OCI-LY7 (cell line): ENCODE results near the gene KCNG1. TPM values are rescaled to one million over a fixed set of nuclear protein-coding genes. Genes with fewer than 3 reads are reported as not detected.

Experiments
- BruUV-seq: library from RNA; stranded (reverse); fragments of 400-500 nt; replicated peaks from 2 replicates; lab custom pipeline; 2021; lab: Mats Ljungman, UMichigan
- CTCF ChIA-PET: fragments of 300-600 bp; sonication (Branson Sonifier 250); formaldehyde crosslinking; loops from one replicate; lab custom pipeline; 2022; ENCODE audit warnings: antibody characterized with exemption; ENCODE audit not compliant: unreplicated experiment; lab: Charles Lee
- POLR2A ChIA-PET: fragments of 300-600 bp; sonication (Branson Sonifier 250); formaldehyde crosslinking; loops from one replicate; lab custom pipeline; 2022; ENCODE audit warnings: antibody characterized with exemption; lab: Charles Lee
- DNase-seq: peaks from one replicate; pipeline ENCODE4 v3.0.0-alpha.2; 2015; ENCODE audit warnings: low spot score
- H2AFZ ChIP-seq: fragments of 200-600 bp; sonication (generic), shearing (Covaris generic); 2 replicates; pipeline ENCODE4 v1.6.1; 2014; ENCODE audit warnings: mild to moderate bottlenecking, antibody characterized with exemption, low read length, moderate library complexity
- H3K27ac ChIP-seq: fragments of 200-600 bp; sonication (generic); 2 replicates; pipeline ENCODE4 v1.5.1; 2014; ENCODE audit warnings: mixed run types, low read depth, mild to moderate bottlenecking, moderate library complexity, low read length, inconsistent platforms; ENCODE audit not compliant: poor library complexity, severe bottlenecking
- H3K36me3 ChIP-seq: fragments of 200-600 bp; sonication (generic); 2 replicates; pipeline ENCODE4 v1.6.1; 2014; ENCODE audit warnings: mild to moderate bottlenecking, antibody characterized with exemption, low read length, moderate library complexity, mixed read lengths; ENCODE audit not compliant: insufficient read depth
- H3K4me1 ChIP-seq: fragments of 200-600 bp; sonication (generic); 2 replicates; pipeline ENCODE4 v1.5.1; 2014; ENCODE audit warnings: mild to moderate bottlenecking, low read length; ENCODE audit not compliant: insufficient read depth, poor library complexity, severe bottlenecking
- H3K4me2 ChIP-seq: fragments of 200-600 bp; sonication (generic); 2 replicates; pipeline ENCODE4 v1.6.1; 2014; ENCODE audit warnings: mild to moderate bottlenecking, low read length
- H3K4me3 ChIP-seq: fragments of 200-600 bp; sonication (generic); 2 replicates; pipeline ENCODE4 v1.5.1; 2014; ENCODE audit warnings: mild to moderate bottlenecking, low read depth, low read length; ENCODE audit not compliant: poor library complexity, severe bottlenecking
- H3K79me2 ChIP-seq: fragments of 200-600 bp; sonication (generic); 2 replicates; pipeline ENCODE4 v1.6.1; 2016; ENCODE audit warnings: low read depth, mild to moderate bottlenecking, low read length, moderate library complexity, mixed read lengths; ENCODE audit not compliant: insufficient read depth
- H3K9me2 ChIP-seq: fragments of 200-600 bp; sonication (generic); 2 replicates; pipeline ENCODE4 v1.6.1; 2016; ENCODE audit warnings: mild to moderate bottlenecking, low read length, mixed read lengths; ENCODE audit not compliant: insufficient read depth
- H3K9me3 ChIP-seq: fragments of 200-600 bp; sonication (generic); 2 replicates; pipeline ENCODE4 v1.6.1; 2014; ENCODE audit warnings: mild to moderate bottlenecking, mixed run types, low read length, mixed read lengths
- H4K20me1 ChIP-seq: fragments of 200-600 bp; sonication (generic); 2 replicates; pipeline ENCODE4 v1.6.1; 2014; ENCODE audit warnings: mild to moderate bottlenecking, antibody characterized with exemption, low read length, moderate library complexity, mixed read lengths; ENCODE audit not compliant: insufficient read depth
- CTCF ChIP-seq: fragments of 200-600 bp; sonication (generic); conservative IDR thresholded peaks from 2 replicates; pipeline ENCODE4 v1.5.1; 2014; ENCODE audit warnings: mild to moderate bottlenecking, antibody characterized with exemption, low read length, moderate library complexity, mixed read lengths
- EZH2phosphoT487 ChIP-seq: fragments of 200-600 bp; sonication (generic); IDR thresholded peaks from 2 replicates; pipeline ENCODE4 v1.6.1; 2018; ENCODE audit warnings: low read depth, borderline replicate concordance, mild to moderate bottlenecking, mixed run types, antibody characterized with exemption, low read length, moderate library complexity, mixed read lengths
- intact Hi-C: fragments of 100-400 bp; cut with micrococcal nuclease; formaldehyde crosslinking; loops from one replicate; pipeline ENCODE4 v1.10.0; 2022; ENCODE audit not compliant: unreplicated experiment
- total RNA-seq, 2 experiments: library from RNA; depleted of rRNA in 1 of 2; stranded (reverse); fragments of >200 nt in 1 of 2; shearing (Covaris generic) in 1 of 2; gene quantifications; 2 replicates each; pipeline ENCODE4 v1.2.3, GENCODE V29; 2014 to 2022

KCNG1 gene
- total RNA-seq, 2 experiments from 2014 or later = not detected

GRCh38 chr20:51028616-51029212 is 5.8 kb upstream of the KCNG1 start:
- ChIA-PET CTCF (interaction anchor here (0.6 kb wide), 1 partner anchor 71 kb away, joined by 3 read pairs; no protein-coding TSS in a partner anchor), POLR2A (interaction anchor here (0.6 kb wide), 1 partner anchor 236 kb away, joined by 5 read pairs; no protein-coding TSS in a partner anchor)
- H3K9me3 ChIP-seq = no peaks in the 10 kb centered on the region
- no peak for DNase-seq
- no peak overlapping the region for H3K4me2 ChIP-seq
- H2AFZ ChIP-seq = no peak overlapping the region
- no peaks in the 10 kb centered on the region for H3K9me2 ChIP-seq
- intact Hi-C loops = no loop called here
- no peak overlapping the region for H3K27ac ChIP-seq
- TF ChIP-seq EZH2phosphoT487 (no peak), CTCF (no peak)
- H3K36me3 ChIP-seq = no peaks in the 10 kb centered on the region
- no peaks in the 10 kb centered on the region for H3K79me2 ChIP-seq
- no TSS peak for BruUV-seq
- no peak overlapping the region for H3K4me3 ChIP-seq
- no peaks in the 10 kb centered on the region for H3K4me1 ChIP-seq
- no peaks in the 10 kb centered on the region for H4K20me1 ChIP-seq

GRCh38 chr20:51027035-51027795 is 4.3 kb upstream of the KCNG1 start:
- no peak overlapping the region for H3K27ac ChIP-seq
- no peaks in the 10 kb centered on the region for H3K36me3 ChIP-seq
- TF ChIP-seq CTCF (no peak), EZH2phosphoT487 (no peak)
- H3K4me2 ChIP-seq = no peak overlapping the region
- CTCF ChIA-PET = no interaction called here
- POLR2A ChIA-PET = interaction anchor here (0.5 to 0.7 kb wide), 3 partner anchors 11 to 936 kb away, joined by 3 read pairs; no protein-coding TSS in a partner anchor
- no peak for DNase-seq
- intact Hi-C loops = no loop called here
- H3K4me1 ChIP-seq = no peaks in the 10 kb centered on the region
- no peak overlapping the region for H2AFZ ChIP-seq
- no peaks in the 10 kb centered on the region for H3K9me3 ChIP-seq
- H4K20me1 ChIP-seq = no peaks in the 10 kb centered on the region
- H3K79me2 ChIP-seq = no peaks in the 10 kb centered on the region
- H3K4me3 ChIP-seq = no peak overlapping the region
- no TSS peak for BruUV-seq
- no peaks in the 10 kb centered on the region for H3K9me2 ChIP-seq

GRCh38 chr20:51026269-51026668 is 3.4 kb upstream of the KCNG1 start:
- H3K4me3 ChIP-seq = no peak overlapping the region
- CTCF ChIA-PET = no interaction called here
- no peak overlapping the region for H3K27ac ChIP-seq
- no peak for TF ChIP-seq CTCF
- no peak for TF ChIP-seq EZH2phosphoT487
- no TSS peak for BruUV-seq
- no peaks in the 10 kb centered on the region for H3K36me3 ChIP-seq
- intact Hi-C loops = no loop called here
- no peaks in the 10 kb centered on the region for H3K79me2 ChIP-seq
- H3K4me1 ChIP-seq = no peaks in the 10 kb centered on the region
- no peaks in the 10 kb centered on the region for H4K20me1 ChIP-seq
- no peak overlapping the region for H3K4me2 ChIP-seq
- H2AFZ ChIP-seq = no peak overlapping the region
- POLR2A ChIA-PET = interaction anchor here (0.7 kb wide), 1 partner anchor 861 kb away, joined by 3 read pairs; no protein-coding TSS in a partner anchor
- H3K9me2 ChIP-seq = no peaks in the 10 kb centered on the region
- no peaks in the 10 kb centered on the region for H3K9me3 ChIP-seq
- DNase-seq = no peak
